BJ (cell line): ENCODE results near the gene NFATC2IP. TPM values are rescaled to one million over a fixed set of nuclear protein-coding genes. Genes with fewer than 3 reads are reported as not detected.
"Not testable (repeated sequence)": the region's sequence is repeated elsewhere in the genome, so short reads cannot be mapped to it uniquely, and the experiment has no call there.

ENCODE experiments used
- CTCF ChIA-PET: fragments of 350-600 bp; formaldehyde crosslinking; extraction: SDS; loops from one replicate; lab custom pipeline; 2021; ENCODE audit warnings: antibody characterized with exemption, inconsistent platforms; lab: Yijun Ruan, JAX
- POLR2A ChIA-PET: fragments of 300-600 bp; sonication (Branson Sonifier 250); formaldehyde crosslinking; extraction: SDS; loops from one replicate; lab custom pipeline; 2021; ENCODE audit warnings: antibody characterized with exemption; lab: Charles Lee
- DNase-seq: peaks from one replicate; pipeline ENCODE4 v3.0.0-alpha.2; 2011; ENCODE audit warnings: low read depth
- H3K27me3 ChIP-seq: 2 replicates; pipeline ENCODE4 v1.6.0; 2011; ENCODE audit warnings: low read length; ENCODE audit not compliant: control insufficient read depth, insufficient read depth
- H3K36me3 ChIP-seq: 2 replicates; pipeline ENCODE4 v1.5.1; 2011; ENCODE audit warnings: low read length; ENCODE audit not compliant: control insufficient read depth, insufficient read depth
- H3K4me3 ChIP-seq: 2 replicates; pipeline ENCODE4 v1.5.1; 2011; ENCODE audit warnings: low read depth, mild to moderate bottlenecking, control low read depth, low read length
- CTCF ChIP-seq: IDR thresholded peaks from 2 replicates; pipeline ENCODE4 v1.5.1; 2011; ENCODE audit warnings: low read depth, mild to moderate bottlenecking, control low read depth, inconsistent platforms, low read length, moderate library complexity; ENCODE audit not compliant: insufficient read depth
- polyA plus RNA-seq: library from polyadenylated mRNA; depleted of rRNA; stranded (reverse); fragments of >200 nt; gene quantifications from 2 replicates; pipeline ENCODE4 v1.2.3, GENCODE V29; 2011

Gene NFATC2IP
- polyA plus RNA-seq, 1 experiment: 30.7 TPM

- no peak for TF ChIP-seq CTCF
- POLR2A ChIA-PET: no interaction called here
Observed at GRCh38 chr16:28998837-28999236, 48.1 kb downstream of the NFATC2IP start.

GRCh38 chr16:28999577-28999976 is 48.8 kb downstream of the NFATC2IP start:
- Histone ChIP-seq H3K36me3 (no peaks in the 10 kb centered on the region), H3K4me3 (no peak overlapping the region), H3K27me3 (no peaks in the 10 kb centered on the region; the same call in 1 of the 2 replicates)
- ChIA-PET POLR2A (no interaction called here), CTCF (no interaction called here)
- TF ChIP-seq CTCF: no peak
- no peak for DNase-seq

More at GRCh38 chr16:28998837-28999236, 48.1 kb downstream of the NFATC2IP start:
- no peak overlapping the region for H3K4me3 ChIP-seq
- CTCF ChIA-PET: no interaction called here
- no peaks in the 10 kb centered on the region; the same call in 1 of the 2 replicates for H3K27me3 ChIP-seq
- H3K36me3 ChIP-seq: no peaks in the 10 kb centered on the region
- DNase-seq: no peak

GRCh38 chr16:29000019-29000418 is 49.3 kb downstream of the NFATC2IP start:
- no peak for TF ChIP-seq CTCF
- POLR2A ChIA-PET: no interaction called here

GRCh38 chr16:29004496-29005139 is 53.9 kb downstream of the NFATC2IP start:
- POLR2A ChIA-PET, H3K36me3 ChIP-seq, H3K4me3 ChIP-seq, CTCF ChIA-PET, H3K27me3 ChIP-seq: not testable (repeated sequence)
- DNase-seq: peak; percentile 6

More at GRCh38 chr16:29000019-29000418, 49.3 kb downstream of the NFATC2IP start:
- CTCF ChIA-PET: no interaction called here
- Histone ChIP-seq H3K27me3 (no peaks in the 10 kb centered on the region; the same call in 1 of the 2 replicates), H3K4me3 (no peak overlapping the region), H3K36me3 (no peaks in the 10 kb centered on the region)
- DNase-seq: no peak

GRCh38 chr16:29007730-29008593 is 57.2 kb downstream of the NFATC2IP start:
- Histone ChIP-seq H3K27me3 (no peaks in the 10 kb centered on the region; the same call in 1 of the 2 replicates), H3K36me3 (no peaks in the 10 kb centered on the region), H3K4me3 (no peak overlapping the region)
- CTCF ChIA-PET: no interaction called here
- TF ChIP-seq CTCF: no peak
- no peak for DNase-seq
- POLR2A ChIA-PET: no interaction called here
